GM23248 (cell line): ENCODE results near the gene CIT. TPM values are rescaled to one million over a fixed set of nuclear protein-coding genes. Genes with fewer than 3 reads are reported as not detected.

ENCODE experiments used
- DNase-seq: peaks from one replicate; pipeline ENCODE4 v3.0.0-alpha.2; 2015
- H2AFZ ChIP-seq: fragments of 200-600 bp; sonication (generic); 2 replicates; pipeline ENCODE4 v1.6.1; 2016; ENCODE audit warnings: antibody characterized with exemption
- H3F3A ChIP-seq: fragments of 200-600 bp; sonication (generic); 2 replicates; pipeline ENCODE4 v1.6.1; 2016; ENCODE audit warnings: mild to moderate bottlenecking, antibody characterized with exemption, mixed run types; ENCODE audit not compliant: insufficient read depth
- H3K27ac ChIP-seq: fragments of 200-600 bp; sonication (generic); 2 replicates; pipeline ENCODE4 v1.5.1; 2016; ENCODE audit warnings: mild to moderate bottlenecking
- H3K27me3 ChIP-seq: fragments of 200-600 bp; sonication (generic); replicated peaks from 2 replicates; pipeline ENCODE4 v1.6.1; 2016; ENCODE audit warnings: mild to moderate bottlenecking; ENCODE audit not compliant: insufficient read depth
- H3K36me3 ChIP-seq: fragments of 200-600 bp; sonication (generic); 2 replicates; pipeline ENCODE4 v1.6.1; 2016; ENCODE audit warnings: low read depth, mild to moderate bottlenecking
- H3K4me1 ChIP-seq: fragments of 200-600 bp; sonication (generic); 2 replicates; pipeline ENCODE4 v1.6.1; 2016; ENCODE audit warnings: mild to moderate bottlenecking; ENCODE audit not compliant: insufficient read depth
- H3K4me2 ChIP-seq: fragments of 200-600 bp; sonication (generic); one replicate; pipeline ENCODE4 v1.6.1; 2016; ENCODE audit warnings: mild to moderate bottlenecking; ENCODE audit not compliant: unreplicated experiment
- H3K4me3 ChIP-seq: fragments of 200-600 bp; sonication (generic); 2 replicates; pipeline ENCODE4 v1.5.1; 2016; ENCODE audit warnings: mild to moderate bottlenecking
- H3K79me2 ChIP-seq: fragments of 200-600 bp; sonication (generic); 2 replicates; pipeline ENCODE4 v1.6.1; 2016; ENCODE audit warnings: mild to moderate bottlenecking; ENCODE audit not compliant: insufficient read depth
- H3K9ac ChIP-seq: fragments of 200-600 bp; sonication (generic); 2 replicates; pipeline ENCODE4 v1.6.1; 2016; ENCODE audit warnings: mild to moderate bottlenecking
- H3K9me2 ChIP-seq: fragments of 200-600 bp; sonication (generic); 2 replicates; pipeline ENCODE4 v1.6.1; 2016; ENCODE audit warnings: mixed run types, mild to moderate bottlenecking, moderate library complexity; ENCODE audit not compliant: insufficient read depth
- H3K9me3 ChIP-seq: fragments of 200-600 bp; sonication (generic); one replicate; pipeline ENCODE4 v1.6.1; 2017; ENCODE audit warnings: low read depth
- H4K20me1 ChIP-seq: fragments of 200-600 bp; sonication (generic); 2 replicates; pipeline ENCODE4 v1.6.0; 2016; ENCODE audit not compliant: insufficient read depth
- EZH2 ChIP-seq: fragments of 200-600 bp; sonication (generic); IDR thresholded peaks from 2 replicates; pipeline ENCODE4 v1.6.1; 2018; ENCODE audit warnings: antibody characterized with exemption, mild to moderate bottlenecking; ENCODE audit not compliant: insufficient read depth, poor library complexity, severe bottlenecking
- EZH2phosphoT487 ChIP-seq: fragments of 200-600 bp; sonication (generic); IDR thresholded peaks from 2 replicates; pipeline ENCODE4 v1.6.1; 2018; ENCODE audit warnings: antibody characterized with exemption, moderate library complexity, mild to moderate bottlenecking, low read depth; ENCODE audit not compliant: insufficient read depth
- WGBS, 2 experiments: methylation state at CpG; one replicate each; pipeline ENCODE4 v1.1.6; 2015 to 2017; ENCODE audit warnings: low lambda C conversion rate in 2 of 2, low coverage in 1 of 2; ENCODE audit errors: missing lambda C conversion rate in 2 of 2; 5-methylcytosine and 5-hydroxymethylcytosine counted together
- in situ Hi-C: fragments of 300-500 bp; cut with MboI; formaldehyde crosslinking; loops from 2 replicates; pipeline ENCODE4 v1.15.0; 2020
- polyA plus RNA-seq: library from polyadenylated mRNA; unstranded; fragments of >200 nt; fragmentation: Nextera tagmentation; extraction: Ambion mirVana; gene quantifications from 2 replicates; pipeline ENCODE4 v1.2.1, GENCODE V29; 2016
- total RNA-seq: library from RNA; depleted of rRNA; stranded (reverse); fragments of >200 nt; shearing (Covaris generic); gene quantifications from 2 replicates; pipeline ENCODE4 v1.2.3, GENCODE V29; 2014

Gene CIT
- total and polyA plus RNA-seq, 2 experiments from 2014 or later: 4.3 to 6.8 TPM

DNA sequence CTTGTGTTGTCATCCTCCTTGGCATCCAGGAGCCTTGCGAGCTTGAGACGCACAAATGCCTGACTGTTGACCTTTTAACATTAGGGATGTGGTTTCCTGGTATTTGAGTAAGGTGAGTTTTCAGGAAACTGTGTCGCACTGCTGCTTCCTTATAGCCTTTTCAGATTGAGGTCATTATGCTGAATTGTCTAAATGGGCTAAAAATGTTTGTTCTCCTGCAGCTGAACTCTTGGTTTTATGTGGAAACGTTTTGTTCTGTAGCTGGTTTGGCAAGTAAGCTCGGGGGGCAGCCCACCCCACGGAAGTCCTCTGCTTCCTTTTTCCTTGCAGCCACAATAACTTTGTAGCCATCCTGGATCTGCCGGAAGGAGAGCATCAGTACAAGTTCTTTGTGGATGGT lies 203.5 kb downstream of the CIT start:
- Histone ChIP-seq H3K9ac (no peak overlapping the region), H4K20me1 (0 out of 2 replicates have a peak, but pooled peaks cover 5% of the 10 kb centered on the region), H3K4me2 (no peak overlapping the region), H3K36me3 (peaks cover 36% of the 10 kb centered on the region), H3K27me3 (no peaks in the 10 kb centered on the region), H3K4me3 (no peak overlapping the region), H3F3A (no peaks in the 10 kb centered on the region), H3K27ac (no peak overlapping the region), H3K79me2 (peaks cover 32% of the 10 kb centered on the region), H3K4me1 (peaks cover 10% of the 10 kb centered on the region; the same call in 1 of the 2 replicates), H2AFZ (no peak overlapping the region), H3K9me2 (no peaks in the 10 kb centered on the region), H3K9me3 (no peaks in the 10 kb centered on the region)
- TF ChIP-seq EZH2 (no peak), EZH2phosphoT487 (no peak)
- in situ Hi-C loops: no loop called here
- DNase-seq: no peak
- 93 to 98% methylated on average over 7 of the region's 7 CpGs for WGBS, 2 experiments

DNA sequence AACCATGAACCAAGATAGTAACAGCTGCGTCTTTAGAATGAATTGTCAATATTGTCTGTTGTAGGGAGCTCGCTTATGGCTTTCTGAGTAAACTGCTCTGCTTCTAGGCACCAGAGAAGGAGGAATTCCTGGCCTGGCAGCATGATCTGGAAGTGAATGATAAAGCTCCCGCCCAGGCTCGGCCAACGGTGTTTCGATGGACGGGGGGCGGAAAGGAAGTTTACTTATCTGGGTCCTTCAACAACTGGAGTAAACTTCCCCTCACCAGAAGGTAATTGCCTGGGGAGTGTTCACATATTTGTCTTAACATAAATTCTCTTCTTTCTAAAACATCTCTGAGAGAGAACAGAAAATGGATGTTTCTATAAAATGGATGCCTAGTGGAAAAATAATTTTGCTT lies 204.9 kb downstream of the CIT start:
- H3K4me2 ChIP-seq: no peak overlapping the region
- no peak for TF ChIP-seq EZH2
- no peak for TF ChIP-seq EZH2phosphoT487
- H3K36me3 ChIP-seq: peaks cover 28% of the 10 kb centered on the region
- no peak for DNase-seq
- no peaks in the 10 kb centered on the region for H3K27me3 ChIP-seq
- no peak overlapping the region for H3K9ac ChIP-seq
- H2AFZ ChIP-seq: no peak overlapping the region
- in situ Hi-C loops: no loop called here
- H3K4me1 ChIP-seq: peaks cover 11% of the 10 kb centered on the region
- no peak overlapping the region for H3K4me3 ChIP-seq
- no peaks in the 10 kb centered on the region for H3K9me3 ChIP-seq
- H3K79me2 ChIP-seq: peaks cover 42% of the 10 kb centered on the region
- no peaks in the 10 kb centered on the region for H3F3A ChIP-seq
- no peak overlapping the region for H3K27ac ChIP-seq
- WGBS, 2 experiments: 91 to 92% methylated on average over 8 of the region's 8 CpGs
- H3K9me2 ChIP-seq: no peaks in the 10 kb centered on the region
- H4K20me1 ChIP-seq: 0 out of 2 replicates have a peak, but pooled peaks cover 5% of the 10 kb centered on the region

DNA sequence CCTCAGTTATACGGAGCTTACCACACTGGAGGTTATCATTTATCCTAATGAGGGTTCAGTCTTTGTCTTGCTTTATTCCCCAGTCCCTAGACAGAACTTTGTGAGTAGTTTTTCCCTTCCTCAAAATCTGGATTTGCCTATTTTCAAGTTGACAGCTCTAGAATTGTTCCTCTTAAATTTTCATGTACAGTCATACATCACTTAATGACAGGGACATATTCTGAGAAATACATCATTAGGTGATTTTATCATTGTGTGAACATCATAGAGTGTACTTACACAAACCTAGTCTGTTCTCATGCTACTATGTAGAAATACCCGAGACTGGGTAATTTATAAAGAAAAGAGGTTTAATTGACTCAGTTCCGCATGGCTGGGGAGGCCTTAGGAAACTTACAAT lies 206.1 kb downstream of the CIT start:
- Histone ChIP-seq H3K36me3 (peaks cover 22% of the 10 kb centered on the region), H3K79me2 (peaks cover 49% of the 10 kb centered on the region), H3K9me2 (no peaks in the 10 kb centered on the region), H2AFZ (no peak overlapping the region), H3K9me3 (no peaks in the 10 kb centered on the region), H3K4me2 (no peak overlapping the region), H3K27me3 (no peaks in the 10 kb centered on the region), H3K4me3 (no peak overlapping the region), H3K4me1 (peaks cover 16% of the 10 kb centered on the region), H4K20me1 (0 out of 2 replicates have a peak, but pooled peaks cover 5% of the 10 kb centered on the region), H3K27ac (no peak overlapping the region), H3K9ac (no peak overlapping the region), H3F3A (no peaks in the 10 kb centered on the region)
- in situ Hi-C loops: no loop called here
- TF ChIP-seq EZH2: no peak
- TF ChIP-seq EZH2phosphoT487: no peak
- 90 to 94% methylated on average over 3 of the region's 3 CpGs for WGBS, 2 experiments
- DNase-seq: no peak

DNA sequence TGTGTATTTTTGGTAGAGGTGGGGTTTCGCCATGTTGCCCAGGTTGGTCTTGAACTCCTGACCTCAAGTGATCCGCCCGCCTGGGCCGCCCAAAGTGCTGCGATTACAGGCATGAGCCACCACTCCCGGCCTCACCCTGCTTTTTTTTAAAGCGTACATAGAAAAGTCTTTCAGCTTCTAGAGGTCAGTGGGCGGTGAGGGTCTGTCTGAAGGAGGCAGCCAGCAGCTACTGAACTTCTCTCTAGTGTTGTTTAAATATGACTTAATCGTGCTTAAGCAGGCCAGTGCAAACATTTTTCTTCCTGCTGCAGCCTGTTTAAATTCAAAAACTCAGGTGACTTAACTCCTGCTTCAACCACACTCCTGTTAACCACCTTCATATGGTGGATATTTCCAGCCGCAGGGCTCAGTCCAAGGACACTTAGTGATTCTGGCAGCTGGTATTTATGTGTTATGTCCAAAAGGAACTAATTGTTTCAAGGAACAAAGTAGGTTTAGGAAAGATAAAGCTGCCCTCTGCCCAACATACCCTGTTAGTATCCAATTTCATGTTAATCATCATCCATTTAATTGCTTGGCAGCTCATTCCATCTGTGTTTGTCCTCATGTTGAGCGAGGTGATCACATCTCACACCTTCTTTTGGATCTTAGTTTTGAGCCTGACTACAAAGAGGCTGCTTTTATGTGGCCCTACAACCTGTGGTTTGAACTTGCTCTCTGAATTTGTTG lies 207.2 kb downstream of the CIT start:
- no peak overlapping the region for H3K4me2 ChIP-seq
- peaks cover 49% of the 10 kb centered on the region for H3K79me2 ChIP-seq
- in situ Hi-C loops: no loop called here
- H4K20me1 ChIP-seq: 0 out of 2 replicates have a peak, but pooled peaks cover 5% of the 10 kb centered on the region
- no peak overlapping the region for H3K27ac ChIP-seq
- H3K4me1 ChIP-seq: peaks cover 16% of the 10 kb centered on the region
- H3K9me3 ChIP-seq: no peaks in the 10 kb centered on the region
- H3F3A ChIP-seq: no peaks in the 10 kb centered on the region
- H3K36me3 ChIP-seq: peaks cover 15% of the 10 kb centered on the region
- no peak overlapping the region for H2AFZ ChIP-seq
- WGBS, 2 experiments: 72 to 74% methylated on average over 11 of the region's 11 CpGs
- H3K9ac ChIP-seq: no peak overlapping the region
- H3K9me2 ChIP-seq: no peaks in the 10 kb centered on the region
- DNase-seq: no peak
- H3K27me3 ChIP-seq: no peaks in the 10 kb centered on the region
- TF ChIP-seq EZH2phosphoT487: no peak
- TF ChIP-seq EZH2: no peak
- H3K4me3 ChIP-seq: no peak overlapping the region
